OCI-LY3 (cell line): ENCODE results near the gene LYPD6B.

ENCODE experiments used
- H2AFZ ChIP-seq: fragments of 200-600, 300-600 bp; shearing (Covaris generic); 2 replicates; pipeline ENCODE4 v1.6.0; 2014; ENCODE audit warnings: antibody characterized with exemption, low read depth, low read length
- H3K27ac ChIP-seq: fragments of 200-600, 300-600 bp; sonication (generic); 2 replicates; pipeline ENCODE4 v1.5.1; 2014; ENCODE audit warnings: mild to moderate bottlenecking, low read length, moderate library complexity, mixed read lengths
- H3K27me3 ChIP-seq: fragments of 200-600, 300-600 bp; sonication (generic); 2 replicates; pipeline ENCODE4 v1.6.1; 2014; ENCODE audit warnings: low read depth, low read length, mixed read lengths
- H3K36me3 ChIP-seq: fragments of 200-600, 300-600 bp; sonication (generic); replicated peaks from 2 replicates; pipeline ENCODE3; 2014; ENCODE audit warnings: low read depth, low read length, mixed read lengths
- H3K4me1 ChIP-seq: fragments of 300-600, 200-600 bp; sonication (generic); 2 replicates; pipeline ENCODE4 v1.6.1; 2014; ENCODE audit warnings: low read length, mixed read lengths
- H3K4me2 ChIP-seq: fragments of 200-600, 300-600 bp; sonication (generic); 2 replicates; pipeline ENCODE4 v1.6.1; 2014; ENCODE audit warnings: low read length, mixed read lengths
- H3K4me3 ChIP-seq: fragments of 300-600, 200-600 bp; sonication (generic); 2 replicates; pipeline ENCODE4 v1.5.1; 2014; ENCODE audit warnings: antibody characterized with exemption, mild to moderate bottlenecking, low read length, moderate library complexity
- H3K79me2 ChIP-seq: fragments of 300-600, 200-600 bp; shearing (Covaris generic); 2 replicates; pipeline ENCODE4 v1.6.1; 2014; ENCODE audit warnings: mild to moderate bottlenecking, low read length, mixed read lengths
- H3K9ac ChIP-seq: fragments of 300-600, 200-600 bp; shearing (Covaris generic); 2 replicates; pipeline ENCODE4 v1.6.0; 2014; ENCODE audit warnings: mild to moderate bottlenecking, low read length, moderate library complexity
- H3K9me3 ChIP-seq: fragments of 200-600, 300-600 bp; shearing (Covaris generic); 2 replicates; pipeline ENCODE4 v1.6.1; 2014; ENCODE audit warnings: low read length, mixed read lengths; ENCODE audit not compliant: insufficient read depth
- H4K20me1 ChIP-seq: fragments of 200-600, 300-600 bp; sonication (generic); 2 replicates; pipeline ENCODE4 v1.6.1; 2016; ENCODE audit warnings: low read length, mixed read lengths; ENCODE audit not compliant: insufficient read depth
- CTCF ChIP-seq: fragments of 200-600, 300-600 bp; sonication (generic); IDR thresholded peaks from 2 replicates; pipeline ENCODE4 v1.5.1; 2014; ENCODE audit warnings: antibody characterized with exemption, low read length, low read depth
- EZH2phosphoT487 ChIP-seq: fragments of 200-600 bp; shearing (Covaris generic); IDR thresholded peaks from 2 replicates; pipeline ENCODE4 v1.6.1; 2018; ENCODE audit warnings: antibody characterized with exemption, mixed run types, low read depth

Gene LYPD6B

GRCh38 chr2:149049142-149049541 is 10.6 kb downstream of the LYPD6B start:
- peaks cover 6% of the 10 kb centered on the region; the same call in 1 of the 2 replicates for H3K4me1 ChIP-seq
- no peak overlapping the region for H3K4me2 ChIP-seq
- H3K27me3 ChIP-seq = no peaks in the 10 kb centered on the region
- TF ChIP-seq CTCF (no peak), EZH2phosphoT487 (no peak)
- H3K36me3 ChIP-seq = no peaks in the 10 kb centered on the region
- H3K79me2 ChIP-seq = no peaks in the 10 kb centered on the region
- H3K4me3 ChIP-seq = no peak overlapping the region
- no peak overlapping the region for H3K27ac ChIP-seq
- no peak overlapping the region for H3K9ac ChIP-seq
- no peak overlapping the region for H2AFZ ChIP-seq
- no peaks in the 10 kb centered on the region for H4K20me1 ChIP-seq
- no peaks in the 10 kb centered on the region for H3K9me3 ChIP-seq

- Histone ChIP-seq H3K79me2 (no peaks in the 10 kb centered on the region), H3K27ac (no peak overlapping the region), H3K36me3 (no peaks in the 10 kb centered on the region), H3K9me3 (no peaks in the 10 kb centered on the region), H3K4me1 (peaks cover 6% of the 10 kb centered on the region; the same call in 1 of the 2 replicates), H3K4me2 (no peak overlapping the region), H3K4me3 (no peak overlapping the region), H3K27me3 (peaks cover 3% of the 10 kb centered on the region; the same call in 1 of the 2 replicates), H3K9ac (no peak overlapping the region), H4K20me1 (no peaks in the 10 kb centered on the region), H2AFZ (no peak overlapping the region)
- TF ChIP-seq EZH2phosphoT487 = no peak
- no peak for TF ChIP-seq CTCF
Observed at GRCh38 chr2:149050188-149050587, 11.7 kb downstream of the LYPD6B start.

GRCh38 chr2:149055751-149056150 is 17.3 kb downstream of the LYPD6B start:
- Histone ChIP-seq H2AFZ (no peak overlapping the region), H3K9ac (no peak overlapping the region), H3K36me3 (no peaks in the 10 kb centered on the region), H3K27me3 (peaks cover 18% of the 10 kb centered on the region), H3K4me1 (no peaks in the 10 kb centered on the region), H3K4me3 (no peak overlapping the region), H3K4me2 (no peak overlapping the region), H3K9me3 (no peaks in the 10 kb centered on the region), H3K27ac (no peak overlapping the region), H4K20me1 (no peaks in the 10 kb centered on the region), H3K79me2 (no peaks in the 10 kb centered on the region)
- TF ChIP-seq EZH2phosphoT487 = no peak

GRCh38 chr2:149056541-149057255 is 18.2 kb downstream of the LYPD6B start:
- no peaks in the 10 kb centered on the region for H3K9me3 ChIP-seq
- peaks cover 18% of the 10 kb centered on the region for H3K27me3 ChIP-seq
- no peaks in the 10 kb centered on the region for H4K20me1 ChIP-seq
- no peak overlapping the region for H2AFZ ChIP-seq
- no peaks in the 10 kb centered on the region for H3K4me1 ChIP-seq
- no peak overlapping the region for H3K9ac ChIP-seq
- no peak overlapping the region for H3K4me3 ChIP-seq
- no peaks in the 10 kb centered on the region for H3K36me3 ChIP-seq
- H3K27ac ChIP-seq = no peak overlapping the region
- no peak for TF ChIP-seq EZH2phosphoT487
- TF ChIP-seq CTCF = no peak
- no peaks in the 10 kb centered on the region for H3K79me2 ChIP-seq
- no peak overlapping the region for H3K4me2 ChIP-seq
